GM23338 (cell line): ENCODE results near the gene GRIA4. TPM values are rescaled to one million over a fixed set of nuclear protein-coding genes. Genes with fewer than 3 reads are reported as not detected.

Source experiments
- ATAC-seq: fragments of 200-7000 bp; cut with Tn5 transposase; 3 replicates; pipeline ENCODE4 v1.9.1; 2020
- DNase-seq: peaks from one replicate; pipeline ENCODE4 v3.0.0-alpha.2; 2015; ENCODE audit warnings: low spot score
- H2AFZ ChIP-seq: fragments of 200-600 bp; sonication (generic); 2 replicates; pipeline ENCODE4 v1.8.0; 2016; ENCODE audit warnings: antibody characterized with exemption, mild to moderate bottlenecking, moderate library complexity
- H3F3A ChIP-seq: fragments of 200-600 bp; sonication (generic); replicated peaks from 2 replicates; pipeline ENCODE4 v1.8.0; 2017; ENCODE audit warnings: antibody characterized with exemption, mixed run types, low read depth
- H3K27ac ChIP-seq: fragments of 200-600 bp; sonication (generic); 2 replicates; pipeline ENCODE4 v1.6.1; 2016; ENCODE audit warnings: low read depth
- H3K27me3 ChIP-seq: fragments of 200-600 bp; sonication (generic); 2 replicates; pipeline ENCODE4 v1.8.0; 2016; ENCODE audit warnings: mild to moderate bottlenecking, mixed run types, moderate library complexity; ENCODE audit not compliant: insufficient read depth
- H3K36me3 ChIP-seq: fragments of 200-600 bp; sonication (generic); 2 replicates; pipeline ENCODE4 v1.8.0; 2016; ENCODE audit warnings: mild to moderate bottlenecking; ENCODE audit not compliant: insufficient read depth
- H3K4me1 ChIP-seq: fragments of 200-600 bp; sonication (generic); 2 replicates; pipeline ENCODE4 v1.8.0; 2016; ENCODE audit warnings: mild to moderate bottlenecking, moderate library complexity; ENCODE audit not compliant: insufficient read depth
- H3K4me2 ChIP-seq: fragments of 200-600 bp; sonication (generic); 2 replicates; pipeline ENCODE4 v1.7.1; 2017; ENCODE audit warnings: mixed run types
- H3K4me3 ChIP-seq: fragments of 200-600 bp; sonication (generic); 2 replicates; pipeline ENCODE4 v1.6.1; 2016; ENCODE audit warnings: mixed run types
- H3K79me2 ChIP-seq: fragments of 200-600 bp; sonication (generic); replicated peaks from 2 replicates; pipeline ENCODE4 v1.8.0; 2017; ENCODE audit warnings: mild to moderate bottlenecking; ENCODE audit not compliant: insufficient read depth
- H3K9me2 ChIP-seq: fragments of 200-600 bp; sonication (generic); 2 replicates; pipeline ENCODE4 v1.8.0; 2017; ENCODE audit not compliant: insufficient read depth
- H4K20me1 ChIP-seq: fragments of 200-600 bp; sonication (generic); replicated peaks from 2 replicates; pipeline ENCODE4 v1.8.0; 2017; ENCODE audit warnings: mild to moderate bottlenecking; ENCODE audit not compliant: insufficient read depth
- H3K27ac Mint-ChIP-seq: 2 replicates; pipeline ENCODE4 v1.8.0; 2020; ENCODE audit warnings: inconsistent platforms, mild to moderate bottlenecking, moderate library complexity, mixed read lengths
- H3K27me3 Mint-ChIP-seq: 3 replicates; pipeline ENCODE4 v1.8.0; 2022; ENCODE audit warnings: low read depth, mild to moderate bottlenecking, moderate library complexity, mixed read lengths, inconsistent platforms; ENCODE audit not compliant: insufficient read depth, poor library complexity
- H3K36me3 Mint-ChIP-seq: 3 replicates; pipeline ENCODE4 v1.8.0; 2021; ENCODE audit warnings: low read depth, mild to moderate bottlenecking, inconsistent platforms, moderate library complexity, mixed read lengths
- H3K4me1 Mint-ChIP-seq: 3 replicates; pipeline ENCODE4 v1.8.0; 2020; ENCODE audit warnings: mild to moderate bottlenecking, inconsistent platforms, mixed read lengths
- H3K4me3 Mint-ChIP-seq: 3 replicates; pipeline ENCODE4 v1.8.0; 2021; ENCODE audit warnings: moderate library complexity, mild to moderate bottlenecking, inconsistent platforms, mixed read lengths
- H3K9me3 Mint-ChIP-seq: 3 replicates; pipeline ENCODE4 v1.8.0; 2020; ENCODE audit warnings: moderate library complexity, mild to moderate bottlenecking, inconsistent platforms, mixed read lengths
- CTCF ChIP-seq, 2 experiments: fragments of 200-600 bp in 1 of 2; sonication (generic) in 1 of 2; conservative IDR thresholded peaks; 2 replicates each; pipeline versions ENCODE4 v1.5.1 to v1.6.1; 2016 to 2017; ENCODE audit warnings: antibody characterized with exemption in 2 of 2, low read depth in 2 of 2, mild to moderate bottlenecking in 2 of 2, moderate library complexity in 1 of 2
- EZH2 ChIP-seq: fragments of 200-600 bp; sonication (generic); IDR thresholded peaks from one replicate; pipeline ENCODE4 v1.8.0; 2017; ENCODE audit warnings: antibody characterized with exemption, mild to moderate bottlenecking, low read depth; ENCODE audit not compliant: unreplicated experiment
- JUNB ChIP-seq: IDR thresholded peaks from one replicate; pipeline ENCODE4 v1.6.1; 2016; ENCODE audit warnings: antibody characterized with exemption; ENCODE audit not compliant: unreplicated experiment
- NANOG ChIP-seq: IDR thresholded peaks from 2 replicates; pipeline ENCODE4 v1.6.1; 2016; ENCODE audit warnings: antibody characterized with exemption, borderline replicate concordance
- REST ChIP-seq: IDR thresholded peaks from one replicate; pipeline ENCODE4 v1.6.1; 2018; ENCODE audit warnings: antibody characterized with exemption; ENCODE audit not compliant: unreplicated experiment
- ZNF331 ChIP-seq: fragments of 250-450 bp; sonication (Bioruptor Pico); IDR thresholded peaks from 2 replicates; pipeline ENCODE4 v1.5.0; 2020; ENCODE audit warnings: low read depth, mild to moderate bottlenecking, moderate library complexity
- ZNF462 ChIP-seq: fragments of 250-450 bp; sonication (Bioruptor Pico); IDR thresholded peaks from 2 replicates; pipeline ENCODE4 v1.5.0; 2020; ENCODE audit warnings: mild to moderate bottlenecking, moderate library complexity
- polyA plus RNA-seq: library from polyadenylated mRNA; unstranded; fragments of >200 nt; fragmentation: Nextera tagmentation; extraction: Ambion mirVana; gene quantifications from 2 replicates; pipeline ENCODE4 v1.2.1, GENCODE V29; 2016
- total RNA-seq: library from RNA; depleted of rRNA; stranded (reverse); fragments of >200 nt; shearing (Covaris generic); gene quantifications from 2 replicates; pipeline ENCODE4 v1.2.3, GENCODE V29; 2014

GRIA4 gene
- total and polyA plus RNA-seq, 2 experiments from 2014 or later: 17.8 to 71.1 TPM

GRCh38 chr11:105690467-105690866, 80.6 kb downstream of the GRIA4 start:
- ATAC-seq: no peak

GRCh38 chr11:105693075-105693759, 83.3 kb downstream of the GRIA4 start:
- Histone ChIP-seq H4K20me1 (no peaks in the 10 kb centered on the region), H2AFZ (no peak overlapping the region), H3K27ac (no peak overlapping the region), H3F3A (no peaks in the 10 kb centered on the region), H3K4me2 (no peak overlapping the region), H3K79me2 (no peaks in the 10 kb centered on the region), H3K4me1 (peaks cover 16% of the 10 kb centered on the region), H3K4me3 (no peak overlapping the region), H3K27me3 (no peaks in the 10 kb centered on the region), H3K9me2 (peaks cover 4% of the 10 kb centered on the region; the same call in 1 of the 2 replicates), H3K36me3 (no peaks in the 10 kb centered on the region)
- DNase-seq (no peak), ATAC-seq (no peak)
- H3K9me3 Mint-ChIP-seq: no peaks in the 10 kb centered on the region
- no peaks in the 10 kb centered on the region for H3K36me3 Mint-ChIP-seq
- H3K4me1 Mint-ChIP-seq: peaks cover 15% of the 10 kb centered on the region; the same call in 2 of the 3 replicates
- no peak overlapping the region for H3K27ac Mint-ChIP-seq
- no peak overlapping the region for H3K4me3 Mint-ChIP-seq
- peaks cover 4% of the 10 kb centered on the region for H3K27me3 Mint-ChIP-seq
- TF ChIP-seq CTCF (conservative IDR thresholded peaks at IDR 0.05; ENCODE audit: low read depth in 2 of 2) (no peak), ZNF462 (CRISPR knock-in tag) (no peak)

More at GRCh38 chr11:105690467-105690866, 80.6 kb downstream of the GRIA4 start:
- no peaks in the 10 kb centered on the region for H3K79me2 ChIP-seq
- no peaks in the 10 kb centered on the region for H3F3A ChIP-seq
- no peaks in the 10 kb centered on the region for H4K20me1 ChIP-seq
- H3K27me3 ChIP-seq: no peaks in the 10 kb centered on the region
- Mint-ChIP-seq H3K4me3 (no peak overlapping the region), H3K36me3 (peaks cover 4% of the 10 kb centered on the region; the same call in 1 of the 3 replicates), H3K27ac (no peak overlapping the region), H3K9me3 (no peaks in the 10 kb centered on the region), H3K4me1 (peaks cover 5% of the 10 kb centered on the region; the same call in 2 of the 3 replicates), H3K27me3 (peaks cover 4% of the 10 kb centered on the region)
- TF ChIP-seq NANOG (no peak), REST (no peak), ZNF331 (no peak), JUNB (no peak), EZH2 (no peak)
- no peak overlapping the region for H3K4me3 ChIP-seq
- no peak overlapping the region for H3K27ac ChIP-seq
- DNase-seq: no peak
- no peak overlapping the region for H3K4me2 ChIP-seq
- peaks cover 6% of the 10 kb centered on the region for H3K9me2 ChIP-seq
- no peak overlapping the region for H2AFZ ChIP-seq
- no peaks in the 10 kb centered on the region for H3K4me1 ChIP-seq
- no peaks in the 10 kb centered on the region for H3K36me3 ChIP-seq
